ENCODE data around the gene SAMD11. TPM values are rescaled to one million over a fixed set of nuclear protein-coding genes. Genes with fewer than 3 reads are reported as not detected.

SAMD11 gene
- total RNA-seq, 1 experiment from 2014 or later, result 2.3 TPM

- TF ChIP-seq ZNF532 (CRISPR knock-in tag; IDR thresholded peaks at IDR 0.05; ENCODE audit: borderline replicate concordance) (no peak), CREB1 (CRISPR knock-in tag; IDR thresholded peaks at IDR 0.05) (no peak), ZMAT4 (CRISPR knock-in tag; IDR thresholded peaks at IDR 0.05) (no peak), SP1 (CRISPR knock-in tag; conservative IDR thresholded peaks at IDR 0.05) (no peak), MLX (CRISPR knock-in tag; IDR thresholded peaks at IDR 0.05) (no peak), ZNF263 (CRISPR knock-in tag; IDR thresholded peaks at IDR 0.05; ENCODE audit: low read depth) (no peak), NFATC4 (CRISPR knock-in tag; IDR thresholded peaks at IDR 0.05) (no peak), EMX1 (CRISPR knock-in tag; IDR thresholded peaks at IDR 0.05) (no peak), ZNF416 (CRISPR knock-in tag; IDR thresholded peaks at IDR 0.05) (no peak), ELF4 (CRISPR knock-in tag; IDR thresholded peaks at IDR 0.05; ENCODE audit: low read depth) (no peak), STAT6 (CRISPR knock-in tag; conservative IDR thresholded peaks at IDR 0.05; ENCODE audit: low read depth) (no peak)
Measured at GRCh38 chr1:906600-907420, 16.9 kb upstream of the SAMD11 start (continued).

GRCh38 chr1:907611-908451 is 15.9 kb upstream of the SAMD11 start:
- POLR2A ChIA-PET, result no interaction called here
- CTCF ChIA-PET, result no interaction called here
- Mint-ChIP-seq H3K36me3 (no peaks in the 10 kb centered on the region), H3K4me3 (no peak overlapping the region), H3K27ac (no peak overlapping the region), H3K4me1 (peaks cover 7% of the 10 kb centered on the region), H3K27me3 (ENCODE audit: low read depth) (peaks cover 65% of the 10 kb centered on the region), H3K9me3 (no peaks in the 10 kb centered on the region)
- DNase-seq (ENCODE audit: low spot score), result peak; percentile 11
- no peak for ATAC-seq
- TF ChIP-seq FOXP1 (CRISPR knock-in tag; IDR thresholded peaks at IDR 0.05; ENCODE audit: borderline replicate concordance), result no peak
- TF ChIP-seq ZNF512 (CRISPR knock-in tag; IDR thresholded peaks at IDR 0.05; ENCODE audit: borderline replicate concordance), result no peak
- no peak for TF ChIP-seq USF2 (CRISPR knock-in tag; IDR thresholded peaks at IDR 0.05)
- TF ChIP-seq TEAD4 (CRISPR knock-in tag; IDR thresholded peaks at IDR 0.05), result no peak
- TF ChIP-seq JUN (CRISPR knock-in tag; IDR thresholded peaks at IDR 0.05), result no peak
- TF ChIP-seq EMX1 (CRISPR knock-in tag; IDR thresholded peaks at IDR 0.05), result no peak
- TF ChIP-seq NR3C1 (CRISPR knock-in tag; conservative IDR thresholded peaks at IDR 0.05; ENCODE audit: low read depth), result no peak
- no peak for TF ChIP-seq FOXJ3 (CRISPR knock-in tag; IDR thresholded peaks at IDR 0.05; ENCODE audit: borderline replicate concordance)
- no peak for TF ChIP-seq NFE2L1 (CRISPR knock-in tag; IDR thresholded peaks at IDR 0.05)
- TF ChIP-seq ZSCAN18 (CRISPR knock-in tag; IDR thresholded peaks at IDR 0.05), result no peak
